Ishikawa (cell line): ENCODE measurements around the gene ARL4A.

Experiments used
- CEBPB ChIP-seq: IDR thresholded peaks from 2 replicates; pipeline ENCODE4 v1.6.1; 2012
- CREB1 ChIP-seq: IDR thresholded peaks from 2 replicates; pipeline ENCODE4 v1.6.1; 2012; ENCODE audit warnings: low read depth
- EGR1 ChIP-seq: IDR thresholded peaks from 2 replicates; pipeline ENCODE4 v1.6.1; 2012
- EP300 ChIP-seq: IDR thresholded peaks from 2 replicates; pipeline ENCODE4 v1.6.1; 2012; ENCODE audit warnings: borderline replicate concordance
- FOXM1 ChIP-seq: IDR thresholded peaks from 2 replicates; pipeline ENCODE4 v1.6.1; 2012; ENCODE audit warnings: low read depth, borderline replicate concordance
- MAX ChIP-seq: IDR thresholded peaks from 2 replicates; pipeline ENCODE4 v1.6.1; 2012
- NFIC ChIP-seq: IDR thresholded peaks from 2 replicates; pipeline ENCODE4 v1.6.1; 2012
- RAD21 ChIP-seq: IDR thresholded peaks from 2 replicates; pipeline ENCODE4 v1.6.1; 2012; ENCODE audit warnings: low read depth
- REST ChIP-seq: IDR thresholded peaks from 2 replicates; pipeline ENCODE4 v1.6.1; 2012; ENCODE audit warnings: low read depth, mild to moderate bottlenecking
- TAF1 ChIP-seq: IDR thresholded peaks from 2 replicates; pipeline ENCODE4 v1.6.1; 2012; ENCODE audit warnings: low read depth, mild to moderate bottlenecking
- TCF12 ChIP-seq: IDR thresholded peaks from 2 replicates; pipeline ENCODE4 v1.6.1; 2012; ENCODE audit warnings: low read depth
- TEAD4 ChIP-seq: IDR thresholded peaks from 2 replicates; pipeline ENCODE4 v1.6.1; 2012
- USF1 ChIP-seq: IDR thresholded peaks from 2 replicates; pipeline ENCODE4 v1.6.1; 2012
- YY1 ChIP-seq: IDR thresholded peaks from 2 replicates; pipeline ENCODE4 v1.6.1; 2012; ENCODE audit warnings: low read depth
- ZBTB7A ChIP-seq: IDR thresholded peaks from 2 replicates; pipeline ENCODE4 v1.6.1; 2012; ENCODE audit warnings: low read depth

Gene ARL4A

GRCh38 chr7:12737373-12737772 is 49.9 kb downstream of the ARL4A start:
- no peak for TF ChIP-seq CREB1
- TF ChIP-seq TCF12: no peak
- TF ChIP-seq REST: no peak
- no peak for TF ChIP-seq ZBTB7A
- TF ChIP-seq CEBPB: no peak
- no peak for TF ChIP-seq EGR1
- TF ChIP-seq TAF1: no peak
- no peak for TF ChIP-seq YY1
- no peak for TF ChIP-seq TEAD4
- TF ChIP-seq USF1: no peak
- TF ChIP-seq RAD21: no peak
- no peak for TF ChIP-seq EP300
- no peak for TF ChIP-seq NFIC
- TF ChIP-seq FOXM1: no peak
- TF ChIP-seq MAX: no peak

GRCh38 chr7:12737836-12738235 is 50.4 kb downstream of the ARL4A start:
- no peak for TF ChIP-seq USF1
- TF ChIP-seq RAD21: no peak
- no peak for TF ChIP-seq EGR1
- TF ChIP-seq NFIC: no peak
- no peak for TF ChIP-seq FOXM1
- TF ChIP-seq EP300: no peak
- no peak for TF ChIP-seq TAF1

- TF ChIP-seq RAD21 (no peak), TCF12 (no peak), MAX (no peak), FOXM1 (0 out of 2 replicates have a peak, but pooled peaks have one; percentile 18), REST (no peak)
Measured at GRCh38 chr7:12738665-12739064, 51.2 kb downstream of the ARL4A start.
